ENCODE results near the gene C2CD4A. TPM values are rescaled to one million over a fixed set of nuclear protein-coding genes. Genes with fewer than 3 reads are reported as not detected.

Gene C2CD4A
- total RNA-seq, 1 experiment from 2014 or later = not detected

GRCh38 chr15:62109982-62110851 is 43.4 kb downstream of the C2CD4A start:
- no peaks in the 10 kb centered on the region for H3K36me3 ChIP-seq
- DNase-seq = peak; percentile 28
- no peak overlapping the region for H3K4me3 ChIP-seq
- no peaks in the 10 kb centered on the region for H3K9me3 ChIP-seq
- no peaks in the 10 kb centered on the region for H3K27me3 ChIP-seq

- no peak for DNase-seq
- H3K9me3 ChIP-seq = no peaks in the 10 kb centered on the region
- no peaks in the 10 kb centered on the region for H3K36me3 ChIP-seq
- H3K27me3 ChIP-seq = no peaks in the 10 kb centered on the region
- H3K4me3 ChIP-seq = no peak overlapping the region
Observed at GRCh38 chr15:62112081-62112480, 45.3 kb downstream of the C2CD4A start.

- no peaks in the 10 kb centered on the region for H3K27me3 ChIP-seq
- no peak overlapping the region for H3K4me3 ChIP-seq
- no peaks in the 10 kb centered on the region for H3K36me3 ChIP-seq
- peak; percentile 79 for DNase-seq
- no peaks in the 10 kb centered on the region for H3K9me3 ChIP-seq
Observed at GRCh38 chr15:62112616-62113593, 46.1 kb downstream of the C2CD4A start.

GRCh38 chr15:62115847-62116246 is 49.1 kb downstream of the C2CD4A start:
- H3K4me3 ChIP-seq = no peak overlapping the region
- no peak for DNase-seq
- H3K27me3 ChIP-seq = no peaks in the 10 kb centered on the region
- H3K9me3 ChIP-seq = peaks cover 11% of the 10 kb centered on the region
- no peaks in the 10 kb centered on the region for H3K36me3 ChIP-seq

GRCh38 chr15:62118520-62119226 is 51.9 kb downstream of the C2CD4A start:
- peaks cover 11% of the 10 kb centered on the region for H3K9me3 ChIP-seq
- no peak for DNase-seq

GRCh38 chr15:62119227-62119864 is 52.6 kb downstream of the C2CD4A start:
- no peak overlapping the region for H3K4me3 ChIP-seq
- peak; percentile 52 for DNase-seq
- H3K9me3 ChIP-seq = peaks cover 11% of the 10 kb centered on the region
- H3K27me3 ChIP-seq = no peaks in the 10 kb centered on the region
- no peaks in the 10 kb centered on the region for H3K36me3 ChIP-seq

More at GRCh38 chr15:62118520-62119226, 51.9 kb downstream of the C2CD4A start:
- Histone ChIP-seq H3K4me3 (no peak overlapping the region), H3K36me3 (no peaks in the 10 kb centered on the region), H3K27me3 (no peaks in the 10 kb centered on the region)

GRCh38 chr15:62119874-62120273 is 53.1 kb downstream of the C2CD4A start:
- no peak for DNase-seq
- peaks cover 11% of the 10 kb centered on the region for H3K9me3 ChIP-seq

More at GRCh38 chr15:62119874-62120273, 53.1 kb downstream of the C2CD4A start:
- no peaks in the 10 kb centered on the region for H3K27me3 ChIP-seq
- no peak overlapping the region for H3K4me3 ChIP-seq
- H3K36me3 ChIP-seq = no peaks in the 10 kb centered on the region

Other genes starting within 250 kb of the C2CD4A start
- gene VPS13C, start 6.5 kb upstream of the C2CD4A start, total RNA-seq (2014; rRNA removed; shearing (Covaris generic); ENCODE audit: low replicate concordance) = 7.9 and 13.0 TPM in 2 replicates
- gene C2CD4B, start 98.3 kb downstream of the C2CD4A start, total RNA-seq (2014; rRNA removed; shearing (Covaris generic); ENCODE audit: low replicate concordance) = not detected in 2 replicates